GM21529 (cell line): ENCODE measurements around the gene MTRF1.

Experiments used
- ATAC-seq: cut with Tn5 transposase; IDR thresholded peaks from one replicate; pipeline ENCODE4 v1.9.1; 2021; ENCODE audit not compliant: unreplicated experiment

MTRF1 gene

DNA sequence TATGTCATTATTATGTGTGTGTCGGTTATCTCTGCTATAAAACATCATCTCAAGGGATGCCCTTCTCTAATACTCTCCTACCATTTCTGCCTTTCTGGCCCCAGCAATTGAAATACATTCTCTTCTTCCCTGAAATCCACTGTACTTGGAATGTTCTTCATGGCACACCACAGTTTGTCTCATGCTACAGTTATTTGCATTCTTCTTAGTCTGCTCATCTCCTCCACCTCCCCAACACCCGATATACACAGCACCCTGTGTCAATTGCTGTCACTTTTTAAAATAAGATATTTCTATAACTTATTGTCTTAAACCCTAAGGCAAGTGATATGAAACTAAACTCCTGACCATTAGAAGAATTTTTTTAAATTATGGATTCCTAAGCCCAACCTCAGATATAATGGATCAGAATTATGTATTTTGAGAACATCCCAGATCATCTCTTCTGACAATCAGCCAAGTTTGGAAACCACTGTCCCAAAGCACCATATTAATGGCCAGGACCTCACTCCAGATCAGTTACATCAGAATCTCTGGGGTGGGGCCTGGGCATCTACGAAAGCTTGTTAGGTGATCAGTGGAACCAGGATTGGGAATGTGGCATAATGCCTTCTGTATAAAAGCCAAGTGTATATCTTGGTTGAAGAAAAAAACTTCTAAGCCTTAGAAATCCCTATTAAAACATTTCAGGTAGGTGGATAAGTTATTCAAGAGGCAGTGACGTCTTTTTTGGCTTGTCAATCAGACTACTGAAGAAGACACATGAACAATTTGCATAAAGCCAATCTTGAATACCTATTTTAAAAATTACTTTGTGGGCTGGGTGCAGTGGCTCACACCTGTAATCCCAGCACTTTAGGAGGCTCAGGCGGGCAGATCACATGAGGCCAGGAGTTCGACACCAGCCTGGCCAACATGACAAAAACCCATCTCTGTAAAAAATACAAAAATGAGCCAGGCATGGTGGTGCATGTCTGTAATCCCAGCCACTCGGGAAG is 39.0 kb downstream of the MTRF1 start:
- no peak for ATAC-seq

DNA sequence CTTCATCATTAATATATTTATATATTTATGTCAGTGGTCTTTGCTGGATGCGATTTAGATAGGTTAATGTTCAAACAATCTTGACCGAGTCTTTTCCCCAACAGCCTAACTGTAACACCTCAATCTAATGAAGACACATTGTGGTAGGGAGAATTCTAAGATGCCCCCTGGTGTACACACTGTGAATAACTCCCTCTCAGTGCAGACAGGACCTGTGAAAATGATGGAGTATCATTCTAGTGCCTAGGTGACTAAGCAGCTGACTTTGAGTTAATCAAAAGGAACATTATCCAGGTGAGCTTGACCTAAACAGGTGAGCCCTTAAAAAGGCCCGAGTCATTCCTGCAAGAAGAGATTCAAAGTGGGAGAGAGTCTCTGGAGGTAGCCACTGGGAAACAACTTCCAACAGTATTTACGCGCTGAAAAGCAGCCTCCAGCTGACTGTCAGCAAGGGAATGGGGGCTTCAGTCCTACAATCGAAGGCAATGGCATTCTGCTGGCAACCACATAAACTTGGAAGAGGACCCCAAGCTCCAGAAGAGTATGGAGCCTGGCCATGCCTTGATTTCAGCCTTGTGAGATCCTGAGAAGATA is 41.0 kb downstream of the MTRF1 start:
- ATAC-seq, result peak; percentile 79

DNA sequence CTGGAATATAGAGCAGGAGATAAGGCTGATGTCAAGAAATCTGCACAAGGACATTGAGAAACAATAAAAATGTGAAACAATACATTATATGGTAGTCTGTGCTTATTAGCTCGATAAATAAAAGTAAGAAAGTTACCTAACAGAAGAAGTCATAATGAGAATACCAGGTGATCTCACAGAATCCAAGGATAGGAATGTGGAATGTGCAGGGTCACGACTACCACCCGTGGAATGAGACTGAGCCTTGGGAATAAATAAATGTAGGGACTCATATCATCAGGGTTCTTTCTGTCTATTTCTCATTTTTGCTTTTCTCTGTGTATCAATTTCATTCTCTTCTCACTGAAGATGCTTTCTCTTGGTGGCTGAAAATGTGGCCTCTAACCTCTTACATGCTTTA is 43.0 kb downstream of the MTRF1 start:
- ATAC-seq, result no peak

DNA sequence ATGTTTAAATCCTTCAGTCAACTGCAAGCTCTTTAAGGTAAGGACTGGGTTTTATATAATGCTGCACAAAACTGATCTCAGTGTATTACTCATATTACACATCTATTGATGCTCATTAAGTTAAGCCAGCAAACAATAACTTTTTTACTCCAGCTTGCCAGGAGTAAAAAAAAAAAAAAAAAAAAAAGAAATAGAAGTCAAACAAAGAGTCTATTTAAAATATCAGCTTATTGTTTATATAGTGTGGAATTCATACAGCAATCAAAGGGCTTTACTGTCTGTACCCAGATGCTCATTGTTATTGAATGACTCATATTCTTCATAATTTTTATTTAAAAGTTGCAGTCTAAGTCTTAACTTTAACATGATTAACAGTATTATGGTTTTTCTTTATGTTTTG is 47.2 kb downstream of the MTRF1 start:
- ATAC-seq, result no peak

DNA sequence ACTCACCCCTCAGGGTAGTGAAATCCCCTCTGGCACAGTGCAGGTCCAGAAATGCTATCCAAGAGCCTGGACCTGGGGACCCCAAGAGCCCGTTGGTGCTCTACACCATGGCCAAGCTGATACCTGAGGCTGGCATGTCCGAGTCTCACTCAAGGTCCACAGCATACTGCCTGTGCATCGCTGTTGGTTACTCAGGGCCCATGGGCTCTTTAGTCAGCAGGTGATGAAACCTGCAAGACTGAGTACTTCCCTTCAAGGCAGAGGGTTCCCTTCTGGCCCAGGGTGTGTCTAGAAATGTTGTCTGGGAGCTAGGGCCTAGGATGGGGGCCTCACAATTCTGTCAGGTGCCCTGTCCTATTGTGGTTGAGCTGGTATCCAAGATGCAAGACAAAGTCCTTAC is 49.5 kb downstream of the MTRF1 start:
- no peak for ATAC-seq

DNA sequence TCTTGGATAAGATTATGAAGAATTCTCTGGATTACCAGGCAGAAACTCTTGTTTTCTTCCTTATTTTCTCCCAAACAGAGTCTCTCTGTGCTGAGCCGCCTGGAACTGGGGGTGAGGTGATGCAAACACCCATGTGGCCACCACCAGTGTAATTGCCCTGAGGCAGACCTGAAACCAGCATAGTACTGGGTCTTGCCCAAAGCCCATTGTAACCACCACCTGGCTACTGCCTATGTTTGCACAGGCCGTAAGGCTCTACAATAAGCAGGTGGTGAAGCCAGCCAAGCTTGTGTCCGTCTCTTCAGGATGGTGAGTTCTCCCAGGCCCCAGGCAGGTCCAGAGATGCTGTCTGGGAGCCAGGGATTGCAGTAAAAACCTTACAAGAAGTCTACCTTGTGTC is 50.1 kb downstream of the MTRF1 start:
- no peak for ATAC-seq

DNA sequence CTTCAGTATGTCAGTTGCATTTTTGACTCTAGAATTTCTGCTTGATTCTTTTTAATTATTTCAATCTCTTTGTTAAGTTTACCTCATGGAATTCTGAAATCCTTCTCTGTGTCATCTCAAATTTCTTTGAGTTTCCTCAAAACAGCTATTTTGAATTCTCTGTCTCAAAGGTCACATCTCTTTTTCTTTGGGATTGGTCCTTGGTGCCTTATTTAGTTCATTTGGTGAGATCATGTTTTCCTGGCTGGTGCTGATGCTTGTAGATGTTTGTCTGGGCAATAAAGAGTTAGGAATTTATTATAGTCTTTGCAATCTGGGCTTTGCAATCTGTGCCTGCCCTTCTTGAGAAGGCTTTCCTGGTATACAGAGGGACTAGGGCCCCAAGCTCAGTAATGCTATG is 50.5 kb downstream of the MTRF1 start:
- no peak for ATAC-seq

DNA sequence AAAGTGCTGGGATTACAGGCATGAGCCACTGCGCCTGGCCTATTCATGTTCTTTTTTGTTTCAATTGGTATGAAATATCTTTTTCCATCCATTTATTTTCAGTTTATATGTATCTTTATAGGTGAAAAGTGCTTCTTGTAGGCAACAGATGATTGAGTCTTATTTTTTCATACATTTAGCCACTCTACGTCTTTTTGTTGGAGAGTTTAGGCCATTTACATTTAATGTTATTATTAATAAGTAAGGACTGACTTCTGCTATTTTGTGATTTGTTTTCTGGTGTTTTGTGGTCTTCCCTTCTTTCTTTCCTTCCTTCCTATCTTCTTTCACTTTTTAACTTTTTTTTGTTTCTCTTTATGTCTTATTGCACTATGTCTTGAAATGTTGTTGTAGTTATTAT is 52.3 kb downstream of the MTRF1 start:
- ATAC-seq, result no peak

DNA sequence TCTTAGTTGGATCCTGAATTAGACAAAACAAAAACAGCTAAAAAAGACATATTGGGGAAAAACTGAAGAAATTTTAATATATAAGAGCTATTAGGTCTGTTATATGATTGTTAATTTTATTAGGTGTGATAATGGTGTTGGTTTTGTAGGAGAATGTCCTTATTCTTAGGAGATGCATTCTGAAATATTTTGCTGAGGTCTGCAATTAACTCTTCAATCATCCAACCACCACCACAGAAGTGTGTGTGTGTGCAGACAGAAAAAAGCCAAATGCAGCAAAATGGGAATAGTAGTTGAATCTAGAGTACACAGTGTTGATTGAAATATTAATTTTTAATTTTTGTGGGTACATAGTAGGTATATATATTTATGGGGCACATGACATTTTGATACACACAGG is 56.9 kb downstream of the MTRF1 start:
- no peak for ATAC-seq

DNA sequence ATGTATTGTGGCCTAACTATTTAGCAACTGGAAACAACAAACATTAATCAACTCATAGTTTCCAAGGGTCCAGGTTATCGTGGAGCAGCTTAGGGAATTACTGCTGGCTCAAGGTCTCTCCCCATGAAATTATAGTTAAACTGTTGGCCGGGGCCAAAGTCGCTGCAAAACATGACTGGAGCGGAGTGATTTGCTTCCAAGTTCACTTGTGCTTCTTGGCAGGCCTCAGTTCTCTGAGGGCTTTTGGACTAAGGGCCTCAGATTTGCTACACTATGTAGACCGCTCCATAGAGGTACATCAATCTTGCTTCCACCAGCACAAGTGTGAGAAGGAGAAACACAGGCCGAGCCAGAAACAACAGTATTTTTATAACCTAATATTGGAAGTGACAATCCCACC is 59.6 kb downstream of the MTRF1 start:
- no peak for ATAC-seq

DNA sequence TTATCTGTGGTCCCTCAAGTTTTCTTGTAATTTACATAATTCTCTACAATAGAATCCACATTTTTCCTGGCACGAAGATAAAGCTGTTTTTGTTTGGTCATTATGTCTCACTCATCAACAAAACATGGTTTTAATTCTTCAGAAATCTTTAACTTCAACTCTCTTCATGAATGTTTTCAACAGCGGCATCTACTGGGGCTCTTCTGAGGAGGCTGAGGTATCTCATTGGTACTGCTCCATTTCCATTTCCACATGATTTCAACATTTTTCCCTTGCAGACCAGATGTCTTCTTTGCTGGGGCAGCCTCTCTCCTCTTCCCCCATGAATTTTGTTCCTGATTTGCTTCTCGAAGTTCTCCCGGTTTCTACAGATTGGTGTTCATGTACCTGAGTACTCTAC is 63.2 kb downstream of the MTRF1 start:
- no peak for ATAC-seq

DNA sequence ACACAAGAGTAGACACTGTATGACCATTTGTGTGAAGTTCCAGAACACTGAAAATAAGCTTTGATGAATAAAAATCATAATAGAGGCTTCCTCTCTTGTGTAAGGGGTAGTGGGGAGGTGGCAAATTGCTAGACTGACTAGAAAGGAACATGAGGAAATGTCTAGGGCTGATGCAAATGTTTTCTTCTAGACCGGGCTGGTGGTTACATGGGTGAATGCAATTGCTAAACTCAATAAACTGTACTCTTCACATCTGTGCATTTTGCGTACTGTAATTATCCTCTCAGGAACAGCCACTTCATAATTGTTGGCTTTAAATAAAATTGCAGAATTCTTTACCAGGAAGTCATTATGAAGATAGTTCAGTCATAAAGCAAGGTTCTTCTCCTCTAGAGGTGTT is 63.9 kb downstream of the MTRF1 start:
- ATAC-seq, result no peak

DNA sequence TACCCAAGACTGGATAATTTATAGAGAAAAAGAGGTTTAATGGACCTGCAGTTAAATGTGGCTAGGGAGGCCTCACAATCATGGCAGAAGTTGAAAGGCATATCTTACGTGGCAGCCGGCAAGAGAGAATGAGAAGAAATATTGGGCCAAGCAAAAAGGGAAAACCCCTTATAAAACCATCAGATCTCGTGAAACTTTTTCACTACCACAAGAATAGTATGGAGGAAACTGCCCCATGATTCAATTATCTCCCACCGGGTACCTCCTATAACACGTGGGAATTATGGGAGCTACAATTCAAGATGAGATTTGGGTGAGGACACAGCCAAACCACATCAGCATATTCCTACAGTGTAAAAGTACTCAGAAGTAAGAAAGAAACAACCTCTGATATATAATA is 64.3 kb downstream of the MTRF1 start:
- ATAC-seq, result no peak

DNA sequence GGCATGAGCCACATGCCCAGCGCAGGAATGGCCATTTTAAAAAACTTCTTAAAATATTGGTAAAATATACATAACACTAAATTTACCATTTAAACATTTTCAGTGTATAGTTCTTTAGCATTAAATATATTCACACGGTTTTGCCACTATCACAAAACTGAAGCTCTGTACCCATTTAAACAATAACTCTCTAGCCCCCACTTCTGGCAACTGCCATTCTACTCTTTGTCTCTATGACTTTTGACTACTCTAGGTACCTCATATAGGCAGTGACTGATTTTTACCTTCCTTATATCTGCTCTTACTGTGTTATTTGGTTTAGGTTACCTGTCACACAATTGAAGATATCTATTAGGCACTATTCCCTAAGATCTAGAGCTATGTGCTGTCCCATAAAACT is 66.8 kb downstream of the MTRF1 start:
- no peak for ATAC-seq

DNA sequence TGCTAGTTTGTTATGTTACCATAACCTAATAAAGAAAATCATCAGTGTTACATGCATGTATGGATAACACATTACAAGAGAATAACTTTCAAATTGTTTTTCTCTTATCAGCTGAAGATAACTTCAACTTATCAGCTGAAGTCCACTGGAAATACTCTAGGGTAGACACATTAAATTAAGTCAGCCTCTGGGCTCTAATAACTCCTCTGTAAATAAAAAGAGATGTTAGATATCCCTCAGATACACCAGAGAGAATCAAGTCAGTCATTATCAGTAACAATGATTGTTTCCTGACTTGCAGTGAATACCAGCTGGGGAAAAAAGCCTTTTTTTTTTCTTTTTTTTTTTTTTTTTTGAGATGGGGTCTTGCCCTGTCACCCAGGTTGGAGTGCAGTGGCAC is 67.4 kb downstream of the MTRF1 start:
- ATAC-seq, result no peak

DNA sequence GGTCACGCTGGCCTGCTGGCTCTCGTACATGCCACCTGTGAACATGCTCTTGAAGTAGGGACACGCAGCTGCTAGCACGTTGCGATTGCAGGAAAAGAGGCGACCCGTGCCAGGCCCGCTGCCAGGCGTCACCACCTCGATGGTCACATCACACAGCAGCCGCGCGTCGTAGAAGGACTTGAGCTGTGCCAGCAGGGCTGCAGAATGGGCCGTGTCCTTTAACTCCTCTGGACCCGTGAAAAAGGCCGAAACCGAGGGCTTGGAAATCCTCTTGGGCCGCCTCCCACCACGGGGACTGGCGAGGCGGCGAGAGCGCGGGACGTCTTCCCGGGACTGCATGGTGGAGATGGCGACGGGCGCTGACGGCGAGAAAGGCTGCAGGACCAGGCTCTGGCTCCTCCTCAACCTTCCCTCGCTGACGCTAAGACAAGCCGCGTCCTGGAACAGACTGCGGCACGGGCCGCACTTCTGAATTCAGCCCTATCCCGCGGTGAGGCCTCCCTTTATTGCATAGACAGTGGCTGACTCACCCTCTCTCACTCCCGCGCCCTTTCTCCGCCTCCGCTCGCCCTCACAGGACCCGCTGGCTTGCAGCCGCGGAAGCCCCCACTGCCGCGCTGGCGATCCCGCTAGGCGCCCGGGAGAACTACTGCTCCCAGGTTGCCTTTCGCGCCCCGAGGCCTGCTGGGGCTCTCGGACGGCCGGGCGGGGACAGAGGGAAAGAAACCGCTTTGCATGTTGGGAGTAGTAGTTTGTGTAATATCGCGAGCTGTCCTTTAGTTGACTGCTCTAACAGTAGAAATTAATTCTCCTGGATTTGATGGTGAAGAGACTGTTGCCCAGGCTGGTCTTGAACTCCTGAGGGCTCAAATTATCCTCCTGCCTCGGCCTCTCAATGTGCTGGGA is 69.2 kb downstream of the MTRF1 start, which contains the start of gene KBTBD7:
TSS of gene KBTBD7 (minus strand) at position 651 of the 906 bp plus-strand sequence. CDS start at position 339, 312 bp downstream.
- ATAC-seq, result peak; percentile 96

DNA sequence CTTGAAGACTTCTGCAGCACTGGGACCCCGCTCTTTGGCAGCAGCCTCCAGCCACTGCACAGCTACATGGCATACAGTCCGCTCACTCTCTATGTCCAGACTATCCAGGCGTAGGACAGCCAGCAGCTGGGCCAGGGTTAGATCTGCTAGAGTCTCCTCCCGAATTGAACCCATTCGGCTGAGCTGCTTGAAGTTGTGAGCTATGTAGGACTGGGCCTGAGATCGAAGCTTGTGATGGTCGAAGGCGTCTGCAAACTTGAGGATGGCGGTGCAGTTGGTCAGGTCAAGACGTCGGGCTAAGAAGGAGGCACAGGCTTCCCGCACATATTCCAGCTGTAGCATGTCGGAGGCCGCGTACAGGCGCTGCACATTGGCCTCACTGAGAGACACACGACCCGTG is 69.9 kb downstream of the MTRF1 start:
- ATAC-seq, result no peak

DNA sequence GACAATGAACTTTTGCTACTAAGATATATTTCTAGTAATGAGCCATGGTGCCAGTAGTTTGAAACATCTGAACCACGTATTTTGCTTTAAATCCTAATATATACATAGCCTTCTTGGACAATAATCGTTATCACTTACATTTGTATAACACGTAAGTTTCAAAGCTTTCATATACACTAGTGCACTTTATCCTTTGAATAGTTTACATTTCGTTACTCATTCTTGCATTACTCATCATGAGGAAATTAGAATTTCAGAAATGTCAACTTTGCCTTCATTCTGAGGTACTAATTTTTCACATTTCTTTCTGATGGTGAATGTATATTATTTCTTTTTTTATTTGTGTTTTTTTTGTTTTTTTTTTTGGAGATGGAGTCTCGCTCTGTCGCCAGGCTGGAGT is 74.8 kb downstream of the MTRF1 start:
- ATAC-seq, result no peak

DNA sequence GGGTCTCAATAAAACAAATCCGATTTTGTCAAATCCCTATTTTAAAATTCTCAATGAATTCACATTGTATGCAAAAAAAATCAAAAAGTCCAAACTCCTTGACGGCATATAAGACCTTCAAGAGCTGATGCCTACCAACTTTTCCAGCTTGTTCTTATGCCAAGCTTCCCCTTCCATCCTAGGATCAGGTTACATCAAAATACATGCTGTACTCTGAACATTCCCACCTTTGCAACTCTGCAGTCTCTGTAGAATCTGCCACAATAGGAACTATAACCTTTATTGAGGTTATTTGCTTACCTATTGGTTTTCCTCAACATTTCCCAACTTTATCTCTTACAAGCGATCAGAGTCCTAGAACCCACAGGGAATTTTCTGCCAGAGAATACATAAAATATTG is 76.9 kb downstream of the MTRF1 start:
- no peak for ATAC-seq

DNA sequence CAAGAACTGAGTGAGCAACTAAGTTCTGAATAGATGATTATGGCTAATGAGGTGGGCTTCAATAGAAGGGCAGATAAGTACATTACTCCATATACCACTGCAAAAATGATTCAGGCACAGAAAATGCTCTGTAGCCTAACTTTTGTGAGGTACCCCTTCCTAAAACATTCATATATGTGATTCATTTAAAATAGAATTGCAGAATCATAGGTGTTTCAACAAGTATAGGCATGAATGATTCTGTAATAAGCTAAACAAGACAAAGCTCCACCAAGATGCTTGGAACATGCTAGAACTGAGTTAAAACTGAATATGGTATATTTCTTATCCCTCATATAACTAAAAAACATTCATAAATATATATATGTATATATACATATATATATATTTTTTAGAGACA is 81.1 kb downstream of the MTRF1 start:
- ATAC-seq, result no peak

DNA sequence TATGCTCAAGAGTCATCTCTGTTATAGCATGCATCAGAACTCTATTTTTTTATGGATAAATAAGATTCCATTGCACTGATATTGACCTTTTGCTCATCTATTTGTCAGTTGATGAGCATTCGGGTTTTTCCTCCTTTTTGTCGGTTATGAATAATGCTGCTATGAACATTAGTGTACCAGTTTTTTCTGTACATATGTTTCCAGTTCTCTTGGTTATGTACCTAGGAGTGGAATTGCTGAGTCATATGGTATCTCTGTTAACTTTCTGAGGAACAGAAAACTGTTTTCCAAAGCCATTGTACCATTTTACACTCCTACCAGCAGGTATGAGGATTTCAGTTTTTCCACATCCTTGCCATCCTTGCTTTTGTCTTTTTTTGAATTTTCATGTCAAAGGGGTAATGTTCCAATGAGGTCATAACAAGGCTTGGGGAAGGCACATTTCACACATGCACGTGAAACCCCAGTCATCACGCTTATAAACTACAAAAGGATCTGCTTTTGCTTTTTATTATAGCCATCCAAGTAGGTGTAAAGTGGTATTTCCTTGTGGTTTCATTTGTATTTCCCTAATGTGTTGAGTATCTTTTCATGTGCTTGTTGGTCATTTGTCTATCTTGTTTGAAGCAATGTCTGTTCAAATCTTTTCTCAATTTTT is 83.7 kb downstream of the MTRF1 start:
- no peak for ATAC-seq
